IMR-90 (cell line): ENCODE measurements around the gene CAPN7. TPM values are rescaled to one million over a fixed set of nuclear protein-coding genes. Genes with fewer than 3 reads are reported as not detected.

Experiments used
- ATAC-seq: fragments of 200-7000 bp; cut with Tn5 transposase; 2 replicates; pipeline ENCODE4 v1.9.1; 2020; ENCODE audit warnings: low read depth, mild to moderate bottlenecking, moderate library complexity
- BruUV-seq: library from RNA; stranded (reverse); fragments of 400-500 nt; replicated peaks from 2 replicates; lab custom pipeline; 2021; lab: Mats Ljungman, UMichigan
- CTCF ChIA-PET: fragments of 300-600 bp; formaldehyde crosslinking; extraction: SDS; loops from one replicate; lab custom pipeline; 2021; ENCODE audit warnings: antibody characterized with exemption; lab: Yijun Ruan, JAX
- POLR2A ChIA-PET: fragments of 300-600 bp; sonication (Branson Sonifier 250); formaldehyde crosslinking; loops from one replicate; lab custom pipeline; 2022; ENCODE audit warnings: antibody characterized with exemption; ENCODE audit not compliant: unreplicated experiment; lab: Charles Lee
- DNase-seq: peaks from one replicate; pipeline ENCODE4 v3.0.0; 2013
- H2AFZ ChIP-seq: replicated peaks from 2 replicates; pipeline ENCODE3; 2013; ENCODE audit warnings: low read length, mild to moderate bottlenecking; ENCODE audit not compliant: poor library complexity
- H2AK5ac ChIP-seq: 2 replicates; pipeline ENCODE4 v1.6.1; 2013; ENCODE audit warnings: low read depth, low read length, inconsistent platforms
- H2AK9ac ChIP-seq: replicated peaks from 2 replicates; pipeline ENCODE3; 2013; ENCODE audit warnings: mild to moderate bottlenecking, low read depth, low read length, moderate library complexity; ENCODE audit not compliant: poor library complexity
- H2BK120ac ChIP-seq: 2 replicates; pipeline ENCODE4 v1.6.1; 2013; ENCODE audit warnings: low read depth, low read length, inconsistent platforms
- H2BK15ac ChIP-seq: 3 replicates; pipeline ENCODE4 v1.6.1; 2013; ENCODE audit warnings: low read depth, low read length, inconsistent platforms
- H2BK20ac ChIP-seq: 2 replicates; pipeline ENCODE4 v1.6.1; 2013; ENCODE audit warnings: low read depth, mild to moderate bottlenecking, inconsistent platforms, low read length, moderate library complexity
- H2BK5ac ChIP-seq: 2 replicates; pipeline ENCODE4 v1.6.1; 2013; ENCODE audit warnings: mild to moderate bottlenecking, low read depth, low read length, inconsistent platforms; ENCODE audit not compliant: poor library complexity, severe bottlenecking
- H3K14ac ChIP-seq: replicated peaks from 2 replicates; pipeline ENCODE4 v1.6.1; 2013; ENCODE audit warnings: low read depth, low read length, inconsistent platforms
- H3K18ac ChIP-seq: 2 replicates; pipeline ENCODE4 v1.6.1; 2013; ENCODE audit warnings: low read depth, low read length, control low read depth
- H3K23ac ChIP-seq: 2 replicates; pipeline ENCODE4 v1.6.1; 2013; ENCODE audit warnings: low read depth, low read length, inconsistent platforms
- H3K27ac ChIP-seq: 2 replicates; pipeline ENCODE4 v1.5.1; 2013; ENCODE audit warnings: mild to moderate bottlenecking, control low read depth, low read length; ENCODE audit not compliant: insufficient read depth
- H3K27me3 ChIP-seq: 2 replicates; pipeline ENCODE4 v1.6.1; 2013; ENCODE audit warnings: low read length; ENCODE audit not compliant: control insufficient read depth, insufficient read depth
- H3K36me3 ChIP-seq: 2 replicates; pipeline ENCODE4 v1.6.1; 2013; ENCODE audit warnings: low read length, mixed read lengths; ENCODE audit not compliant: control insufficient read depth, insufficient read depth
- H3K4ac ChIP-seq: 2 replicates; pipeline ENCODE4 v1.6.1; 2013; ENCODE audit warnings: low read depth, low read length, inconsistent platforms
- H3K4me1 ChIP-seq: 2 replicates; pipeline ENCODE4 v1.6.1; 2013; ENCODE audit warnings: low read length, mixed read lengths; ENCODE audit not compliant: control insufficient read depth, insufficient read depth
- H3K4me2 ChIP-seq: 2 replicates; pipeline ENCODE4 v1.6.1; 2013; ENCODE audit warnings: low read depth, mild to moderate bottlenecking, control low read depth, low read length, moderate library complexity
- H3K4me3 ChIP-seq: 2 replicates; pipeline ENCODE4 v1.5.1; 2013; ENCODE audit warnings: low read depth, mild to moderate bottlenecking, control low read depth, low read length, moderate library complexity; ENCODE audit not compliant: insufficient read depth
- H3K56ac ChIP-seq: 2 replicates; pipeline ENCODE4 v1.6.1; 2013; ENCODE audit warnings: low read length, inconsistent platforms; ENCODE audit not compliant: insufficient read depth; ENCODE audit errors: extremely low read depth
- H3K79me1 ChIP-seq, 2 experiments: 2 replicates each; pipeline ENCODE4 v1.6.1; 2013; ENCODE audit warnings: low read length in 2 of 2, inconsistent platforms in 1 of 2, low read depth in 1 of 2
- H3K9ac ChIP-seq: 2 replicates; pipeline ENCODE4 v1.6.1; 2013; ENCODE audit warnings: low read depth, low read length, control low read depth
- H3K9me1 ChIP-seq: 2 replicates; pipeline ENCODE4 v1.6.1; 2013; ENCODE audit warnings: low read length, inconsistent platforms; ENCODE audit not compliant: insufficient read depth
- H3K9me3 ChIP-seq: 2 replicates; pipeline ENCODE4 v1.6.1; 2013; ENCODE audit warnings: low read length; ENCODE audit not compliant: control insufficient read depth, insufficient read depth
- H4K20me1 ChIP-seq: 2 replicates; pipeline ENCODE4 v1.6.1; 2013; ENCODE audit warnings: low read length, inconsistent platforms; ENCODE audit not compliant: insufficient read depth
- H4K5ac ChIP-seq: 2 replicates; pipeline ENCODE4 v1.6.1; 2013; ENCODE audit warnings: mild to moderate bottlenecking, low read depth, low read length, control low read depth
- H4K8ac ChIP-seq, 2 experiments: 2 replicates each; pipeline ENCODE4 v1.6.1; 2013; ENCODE audit warnings: low read depth in 2 of 2, low read length in 2 of 2, control low read depth in 1 of 2, inconsistent platforms in 1 of 2
- H4K91ac ChIP-seq: 2 replicates; pipeline ENCODE4 v1.6.1; 2013; ENCODE audit warnings: low read depth, low read length, inconsistent platforms; ENCODE audit not compliant: insufficient read depth
- BHLHE40 ChIP-seq: fragments of 150-350 bp; IDR thresholded peaks from 2 replicates; pipeline ENCODE4 v1.6.1; 2016; ENCODE audit warnings: mild to moderate bottlenecking, low read depth, low read length
- CEBPB ChIP-seq: IDR thresholded peaks from 2 replicates; pipeline ENCODE4 v1.6.1; 2012; ENCODE audit warnings: low read depth, low read length, improper control_type of control experiment
- CHD1 ChIP-seq: IDR thresholded peaks from 2 replicates; pipeline ENCODE4 v1.6.1; 2012; ENCODE audit warnings: low read depth, low read length, improper control_type of control experiment
- CTCF ChIP-seq: conservative IDR thresholded peaks from 2 replicates; pipeline ENCODE4 v1.5.1; 2012; ENCODE audit warnings: mild to moderate bottlenecking, low read depth, low read length, improper control_type of control experiment
- ELK1 ChIP-seq: fragments of 150-350 bp; IDR thresholded peaks from 2 replicates; pipeline ENCODE4 v1.6.1; 2016; ENCODE audit warnings: low read depth, mild to moderate bottlenecking, low read length, moderate library complexity, borderline replicate concordance
- FOS ChIP-seq: fragments of 150-350 bp; IDR thresholded peaks from 2 replicates; pipeline ENCODE4 v1.6.1; 2016; ENCODE audit warnings: low read depth, low read length
- MAFK ChIP-seq: IDR thresholded peaks from 2 replicates; pipeline ENCODE4 v1.6.1; 2012; ENCODE audit warnings: low read depth, low read length, improper control_type of control experiment
- MAZ ChIP-seq: IDR thresholded peaks from 2 replicates; pipeline ENCODE4 v1.6.1; 2012; ENCODE audit warnings: low read depth, mild to moderate bottlenecking, low read length, improper control_type of control experiment, moderate library complexity, borderline replicate concordance
- MXI1 ChIP-seq: IDR thresholded peaks from 2 replicates; pipeline ENCODE4 v1.6.1; 2012; ENCODE audit warnings: low read depth, mild to moderate bottlenecking, low read length, moderate library complexity, borderline replicate concordance
- NFE2L2 ChIP-seq: fragments of 150-350 bp; IDR thresholded peaks from 2 replicates; pipeline ENCODE4 v1.6.1; 2016; ENCODE audit warnings: low read depth, mild to moderate bottlenecking, low read length
- POLR2A ChIP-seq: IDR thresholded peaks from 2 replicates; pipeline ENCODE4 v1.6.1; 2012; ENCODE audit warnings: mild to moderate bottlenecking, low read depth, low read length
- RAD21 ChIP-seq: IDR thresholded peaks from 2 replicates; pipeline ENCODE4 v1.6.1; 2012; ENCODE audit warnings: low read length, improper control_type of control experiment
- RCOR1 ChIP-seq: IDR thresholded peaks from 2 replicates; pipeline ENCODE4 v1.6.1; 2012; ENCODE audit warnings: mild to moderate bottlenecking, low read length, improper control_type of control experiment; ENCODE audit not compliant: insufficient replicate concordance
- RFX5 ChIP-seq: IDR thresholded peaks from 2 replicates; pipeline ENCODE4 v1.8.0; 2012; ENCODE audit warnings: low read depth, mild to moderate bottlenecking, low read length, moderate library complexity
- SMC3 ChIP-seq: fragments of 150-350 bp; IDR thresholded peaks from 2 replicates; pipeline ENCODE4 v1.6.1; 2016; ENCODE audit warnings: low read depth, mild to moderate bottlenecking, antibody characterized with exemption, low read length, moderate library complexity
- USF2 ChIP-seq: fragments of 150-350 bp; IDR thresholded peaks from 2 replicates; pipeline ENCODE4 v1.6.1; 2017; ENCODE audit warnings: mild to moderate bottlenecking, antibody characterized with exemption, low read length, low read depth
- WGBS, 2 experiments: methylation state at CpG; one replicate each; pipeline versions ENCODE4 v1.1.5 to v1.1.7; 2013; ENCODE audit warnings: missing lambda C conversion rate in 2 of 2; ENCODE audit not compliant: insufficient read length in 1 of 2; ENCODE audit errors: extremely low coverage in 2 of 2; 5-methylcytosine and 5-hydroxymethylcytosine counted together
- dilution Hi-C: fragments of 300-500 bp; cut with HindIII; formaldehyde crosslinking; loops from one replicate; pipeline ENCODE4 v1.14.3; 2018; ENCODE audit warnings: low sequenced_read_pairs; ENCODE audit not compliant: unreplicated experiment
- in situ Hi-C: fragments of 300-500 bp; cut with MboI; formaldehyde crosslinking; loops from 3 replicates; pipeline ENCODE4 v1.14.3; 2019; ENCODE audit warnings: low sequenced_read_pairs, inconsistent platforms, mixed read lengths
- intact Hi-C: fragments of 100-400 bp; cut with micrococcal nuclease; formaldehyde crosslinking; loops from 2 replicates; pipeline ENCODE4 v1.10.0; 2022
- polyA plus RNA-seq, 3 experiments: library from polyadenylated mRNA; depleted of rRNA; stranded (reverse); fragments of >200 nt; gene quantifications; 2 replicates each; pipeline ENCODE4 v1.2.3, GENCODE V29; 2012; ENCODE audit warnings: low replicate concordance in 1 of 3
- total RNA-seq: library from RNA; depleted of rRNA; stranded (reverse); fragments of >200 nt; gene quantifications from 2 replicates; pipeline ENCODE4 v1.2.3, GENCODE V29; 2012

CAPN7 gene
- total and polyA plus RNA-seq, 2 of the 4 experiments (the other 2 are of a cell fraction) = 14.5 to 21.3 TPM

GRCh38 chr3:15172806-15173205 lies 33.2 kb upstream of the CAPN7 start:
- ChIA-PET CTCF (no interaction called here), POLR2A (no interaction called here)
- ATAC-seq = no peak
- dilution Hi-C loops (no loop called here), intact Hi-C loops (no loop called here), in situ Hi-C loops (no loop called here)
- Histone ChIP-seq H3K9me3 (peaks cover 3% of the 10 kb centered on the region; the same call in 1 of the 2 replicates), H3K23ac (no peak overlapping the region), H3K4me1 (no peaks in the 10 kb centered on the region), H3K9ac (no peak overlapping the region), H3K27ac (no peak overlapping the region), H2BK5ac (no peak overlapping the region), H3K18ac (no peak overlapping the region), H3K4me3 (no peak overlapping the region), H2AK9ac (no peak overlapping the region), H2BK120ac (no peak overlapping the region), H3K56ac (no peak overlapping the region), H2AFZ (no peak overlapping the region), H3K36me3 (no peaks in the 10 kb centered on the region), H2BK15ac (no peak overlapping the region), H2AK5ac (no peak overlapping the region), H3K9me1 (no peaks in the 10 kb centered on the region), H4K91ac (no peak overlapping the region), H3K4ac (no peak overlapping the region), H2BK20ac (no peak overlapping the region), H4K8ac (no peak overlapping the region), H3K4me2 (no peak overlapping the region), H4K20me1 (no peaks in the 10 kb centered on the region), H4K5ac (no peak overlapping the region), H3K14ac (no peak overlapping the region), H3K79me1 (no peaks in the 10 kb centered on the region), H3K27me3 (peaks cover 33% of the 10 kb centered on the region)
- TF ChIP-seq CEBPB = no peak
- TF ChIP-seq MAFK = no peak
- no peak for TF ChIP-seq RCOR1
- no peak for TF ChIP-seq RFX5
- no peak for TF ChIP-seq MAZ
- TF ChIP-seq BHLHE40 = no peak
- TF ChIP-seq USF2 = no peak
- TF ChIP-seq POLR2A = no peak
- no peak for TF ChIP-seq MXI1
- TF ChIP-seq CTCF = no peak
- no peak for TF ChIP-seq ELK1
- TF ChIP-seq CHD1 = no peak
- no peak for TF ChIP-seq NFE2L2
- no peak for TF ChIP-seq RAD21
- TF ChIP-seq SMC3 = no peak
- no peak for TF ChIP-seq FOS
- DNase-seq = no peak
- BruUV-seq = no TSS peak
- no CpG with 5 or more reads among the region's 1 CpG for WGBS, 2 experiments
